Neural progenitor cell (in vitro differentiated cells): ENCODE measurements around the gene QRICH1. TPM values are rescaled to one million over a fixed set of nuclear protein-coding genes. Genes with fewer than 3 reads are reported as not detected.

ENCODE experiments used
- DNase-seq: peaks from one replicate; pipeline ENCODE4 v3.0.0-alpha.2; 2016; ENCODE audit warnings: low spot score
- H2AFZ ChIP-seq: fragments of 200-600 bp; sonication (generic); replicated peaks from 2 replicates; pipeline ENCODE4 v1.6.1; 2016; ENCODE audit warnings: antibody characterized with exemption
- H3F3A ChIP-seq: fragments of 200-600 bp; sonication (generic); 2 replicates; pipeline ENCODE4 v1.6.1; 2016; ENCODE audit warnings: antibody characterized with exemption, low read depth
- H3K27ac ChIP-seq: fragments of 200-600 bp; sonication (generic); 2 replicates; pipeline ENCODE4 v1.5.1; 2016; ENCODE audit warnings: mild to moderate bottlenecking
- H3K27me3 ChIP-seq: fragments of 200-600 bp; sonication (generic); 2 replicates; pipeline ENCODE4 v1.6.1; 2016; ENCODE audit warnings: mild to moderate bottlenecking, moderate library complexity
- H3K36me3 ChIP-seq: fragments of 200-600 bp; sonication (generic); 2 replicates; pipeline ENCODE4 v1.5.1; 2016
- H3K4me1 ChIP-seq: fragments of 200-600 bp; sonication (generic); 2 replicates; pipeline ENCODE4 v1.6.1; 2016; ENCODE audit warnings: mixed run types
- H3K4me2 ChIP-seq: fragments of 200-600 bp; sonication (generic); 2 replicates; pipeline ENCODE4 v1.6.1; 2016
- H3K4me3 ChIP-seq: fragments of 200-600 bp; sonication (generic); 2 replicates; pipeline ENCODE4 v1.5.1; 2016
- H3K79me2 ChIP-seq: fragments of 200-600 bp; sonication (generic); 2 replicates; pipeline ENCODE4 v1.6.1; 2016; ENCODE audit warnings: low read depth
- H3K9ac ChIP-seq: fragments of 200-600 bp; sonication (generic); 2 replicates; pipeline ENCODE4 v1.6.1; 2016
- H3K9me3 ChIP-seq: fragments of 200-600 bp; sonication (generic); 2 replicates; pipeline ENCODE4 v1.5.1; 2016; ENCODE audit warnings: low read depth
- H4K20me1 ChIP-seq: fragments of 200-600 bp; sonication (generic); 2 replicates; pipeline ENCODE4 v1.6.1; 2016; ENCODE audit warnings: low read depth
- H3K27ac Mint-ChIP-seq: 3 replicates; pipeline ENCODE4 v1.8.0; 2021; ENCODE audit warnings: mixed read lengths
- H3K27me3 Mint-ChIP-seq: 2 replicates; pipeline ENCODE4 v1.8.0; 2022; ENCODE audit warnings: low read depth, mild to moderate bottlenecking, inconsistent platforms, moderate library complexity, mixed read lengths; ENCODE audit not compliant: insufficient read depth
- H3K36me3 Mint-ChIP-seq: 3 replicates; pipeline ENCODE4 v1.8.0; 2021; ENCODE audit warnings: mixed read lengths
- H3K4me1 Mint-ChIP-seq: 3 replicates; pipeline ENCODE4 v1.8.0; 2021; ENCODE audit warnings: mixed read lengths
- H3K4me3 Mint-ChIP-seq: 3 replicates; pipeline ENCODE4 v1.8.0; 2021; ENCODE audit warnings: mild to moderate bottlenecking, moderate library complexity, mixed read lengths
- H3K9me3 Mint-ChIP-seq: 3 replicates; pipeline ENCODE4 v1.8.0; 2020; ENCODE audit warnings: mixed read lengths
- EZH2 ChIP-seq: fragments of 200-600 bp; sonication (generic); IDR thresholded peaks from 2 replicates; pipeline ENCODE4 v1.6.1; 2017; ENCODE audit warnings: antibody characterized with exemption, mild to moderate bottlenecking, moderate library complexity
- EZH2phosphoT487 ChIP-seq: fragments of 200-600 bp; sonication (generic); IDR thresholded peaks from 2 replicates; pipeline ENCODE4 v1.6.1; 2017; ENCODE audit warnings: antibody characterized with exemption
- total RNA-seq: library from RNA; depleted of rRNA; stranded (reverse); fragments of >200 nt; gene quantifications from 2 replicates; pipeline ENCODE4 v1.2.3, GENCODE V29; 2015; ENCODE audit warnings: low replicate concordance
- TF ChIP-seq, protein P1 (sequence below): fragments of 200-600 bp; sonication (generic); IDR thresholded peaks from 2 replicates; pipeline ENCODE4 v1.5.1; 2017; ENCODE audit warnings: antibody characterized with exemption, mild to moderate bottlenecking

The QRICH1 gene
- total RNA-seq, 1 donor from 2014 or later, result 167 TPM

DNA sequence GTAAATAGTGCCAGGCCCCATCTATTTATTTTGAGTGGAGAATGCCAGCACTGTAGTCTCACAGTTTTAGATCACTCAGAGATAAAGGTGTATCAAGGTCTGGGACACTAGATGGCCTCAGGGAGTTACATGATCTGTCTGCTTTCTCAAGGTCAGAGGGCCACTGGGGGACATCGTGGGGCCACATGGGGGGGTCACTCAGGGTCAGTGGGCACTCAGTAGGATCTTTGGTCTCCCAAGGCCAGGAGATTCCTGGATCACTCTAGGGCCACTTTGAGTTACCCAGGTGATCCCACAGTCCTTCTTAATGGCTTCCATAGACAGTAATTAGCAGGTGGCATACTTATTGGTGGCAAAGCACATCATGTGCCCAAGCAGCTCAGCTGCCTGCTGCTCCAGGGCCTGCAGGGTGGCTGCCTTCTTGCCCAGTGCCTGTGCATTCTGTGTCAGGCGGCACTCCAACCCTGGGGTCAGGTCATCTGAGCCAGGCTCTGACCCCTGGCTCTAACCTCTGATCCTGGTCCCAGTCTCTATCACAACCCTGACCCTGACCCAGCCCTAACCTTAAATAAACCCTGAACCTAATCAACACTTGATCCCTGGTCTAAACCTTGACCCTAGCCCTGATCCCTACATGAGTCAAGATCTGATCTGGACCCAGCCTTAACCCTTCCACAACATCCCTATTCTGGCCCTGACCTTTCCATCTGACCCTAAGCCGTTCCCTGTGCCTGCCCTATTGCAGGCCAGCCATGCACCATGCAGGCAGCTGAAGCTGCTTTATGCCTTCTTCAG is 40.8 kb upstream of the QRICH1 start:
- Histone ChIP-seq H3K27me3 (peaks cover 4% of the 10 kb centered on the region), H3K9ac (no peak overlapping the region), H4K20me1 (no peaks in the 10 kb centered on the region), H3K4me2 (peak overlapping the region; percentile 87), H3K9me3 (no peaks in the 10 kb centered on the region), H3K36me3 (no peaks in the 10 kb centered on the region), H2AFZ (no peak overlapping the region), H3K4me3 (no peak overlapping the region), H3K4me1 (peaks cover 4% of the 10 kb centered on the region), H3K27ac (no peak overlapping the region), H3F3A (peaks cover 10% of the 10 kb centered on the region), H3K79me2 (peaks cover 11% of the 10 kb centered on the region)
- Mint-ChIP-seq H3K9me3 (no peaks in the 10 kb centered on the region), H3K4me3 (peak overlapping the region; percentile 35), H3K36me3 (no peaks in the 10 kb centered on the region), H3K27me3 (peaks cover 3% of the 10 kb centered on the region), H3K27ac (peak overlapping the region; percentile 29), H3K4me1 (peaks cover 34% of the 10 kb centered on the region)
- DNase-seq, result no peak
- TF ChIP-seq EZH2 (no peak), EZH2phosphoT487 (no peak)
- TF ChIP-seq, protein P1, sequence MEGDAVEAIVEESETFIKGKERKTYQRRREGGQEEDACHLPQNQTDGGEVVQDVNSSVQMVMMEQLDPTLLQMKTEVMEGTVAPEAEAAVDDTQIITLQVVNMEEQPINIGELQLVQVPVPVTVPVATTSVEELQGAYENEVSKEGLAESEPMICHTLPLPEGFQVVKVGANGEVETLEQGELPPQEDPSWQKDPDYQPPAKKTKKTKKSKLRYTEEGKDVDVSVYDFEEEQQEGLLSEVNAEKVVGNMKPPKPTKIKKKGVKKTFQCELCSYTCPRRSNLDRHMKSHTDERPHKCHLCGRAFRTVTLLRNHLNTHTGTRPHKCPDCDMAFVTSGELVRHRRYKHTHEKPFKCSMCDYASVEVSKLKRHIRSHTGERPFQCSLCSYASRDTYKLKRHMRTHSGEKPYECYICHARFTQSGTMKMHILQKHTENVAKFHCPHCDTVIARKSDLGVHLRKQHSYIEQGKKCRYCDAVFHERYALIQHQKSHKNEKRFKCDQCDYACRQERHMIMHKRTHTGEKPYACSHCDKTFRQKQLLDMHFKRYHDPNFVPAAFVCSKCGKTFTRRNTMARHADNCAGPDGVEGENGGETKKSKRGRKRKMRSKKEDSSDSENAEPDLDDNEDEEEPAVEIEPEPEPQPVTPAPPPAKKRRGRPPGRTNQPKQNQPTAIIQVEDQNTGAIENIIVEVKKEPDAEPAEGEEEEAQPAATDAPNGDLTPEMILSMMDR, result no peak

DNA sequence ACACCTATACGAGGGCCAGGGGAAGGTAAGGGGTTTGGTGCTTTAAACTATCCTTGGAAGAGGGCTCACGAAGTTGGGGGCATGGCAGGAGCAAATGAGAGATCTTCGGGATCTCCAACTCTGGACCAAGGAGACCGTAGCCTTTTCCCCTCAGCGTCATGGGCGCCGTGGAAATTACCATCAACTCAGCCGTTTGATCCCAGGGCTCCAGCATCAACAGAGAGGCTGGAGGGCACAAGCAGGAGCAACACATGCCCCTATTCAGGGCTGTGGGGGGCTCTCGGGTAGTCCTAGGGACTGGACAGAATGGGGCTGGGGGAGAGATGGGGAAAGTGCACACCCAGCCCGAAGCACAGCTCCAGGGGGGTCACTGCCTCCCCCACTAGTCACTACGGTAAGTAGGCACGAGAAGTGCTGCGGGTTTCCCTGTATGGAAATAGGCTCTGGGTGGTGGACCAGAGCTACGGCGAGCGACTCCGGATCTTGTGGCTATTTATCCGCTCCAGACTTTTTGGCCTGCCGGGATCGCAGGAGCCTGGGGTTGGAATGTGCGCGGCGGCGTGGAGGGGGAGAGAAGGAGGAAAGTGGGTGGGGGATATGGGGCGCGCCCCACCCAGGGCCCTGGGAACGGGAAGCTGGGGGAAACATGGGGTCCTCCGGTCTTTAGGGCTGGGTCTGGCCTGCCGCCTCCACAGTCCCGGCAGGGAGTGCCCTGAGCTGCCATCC is 39.5 kb upstream of the QRICH1 start:
- TF ChIP-seq EZH2 (no peak), EZH2phosphoT487 (no peak)
- TF ChIP-seq, protein P1, result no peak
- H3K27ac Mint-ChIP-seq, result peak overlapping the region; percentile 98
- peaks cover 4% of the 10 kb centered on the region for H3K4me1 ChIP-seq
- no peaks in the 10 kb centered on the region for H3K36me3 ChIP-seq
- peak overlapping the region; percentile 94 for H3K4me3 Mint-ChIP-seq
- H3K9me3 ChIP-seq, result no peaks in the 10 kb centered on the region
- peaks cover 3% of the 10 kb centered on the region for H3K27me3 Mint-ChIP-seq
- H3K4me1 Mint-ChIP-seq, result peaks cover 34% of the 10 kb centered on the region
- H3K9me3 Mint-ChIP-seq, result no peaks in the 10 kb centered on the region
- H3K79me2 ChIP-seq, result peaks cover 11% of the 10 kb centered on the region
- H3F3A ChIP-seq, result peaks cover 10% of the 10 kb centered on the region
- peaks cover 4% of the 10 kb centered on the region for H3K27me3 ChIP-seq
- H3K27ac ChIP-seq, result no peak overlapping the region
- H4K20me1 ChIP-seq, result no peaks in the 10 kb centered on the region
- peak overlapping the region; percentile 92 for H2AFZ ChIP-seq
- DNase-seq, result peak; percentile 93
- H3K4me2 ChIP-seq, result peak overlapping the region; percentile 87
- peak overlapping the region; percentile 34 for H3K9ac ChIP-seq
- peaks cover 5% of the 10 kb centered on the region for H3K36me3 Mint-ChIP-seq
- peak overlapping the region; percentile 68 for H3K4me3 ChIP-seq

DNA sequence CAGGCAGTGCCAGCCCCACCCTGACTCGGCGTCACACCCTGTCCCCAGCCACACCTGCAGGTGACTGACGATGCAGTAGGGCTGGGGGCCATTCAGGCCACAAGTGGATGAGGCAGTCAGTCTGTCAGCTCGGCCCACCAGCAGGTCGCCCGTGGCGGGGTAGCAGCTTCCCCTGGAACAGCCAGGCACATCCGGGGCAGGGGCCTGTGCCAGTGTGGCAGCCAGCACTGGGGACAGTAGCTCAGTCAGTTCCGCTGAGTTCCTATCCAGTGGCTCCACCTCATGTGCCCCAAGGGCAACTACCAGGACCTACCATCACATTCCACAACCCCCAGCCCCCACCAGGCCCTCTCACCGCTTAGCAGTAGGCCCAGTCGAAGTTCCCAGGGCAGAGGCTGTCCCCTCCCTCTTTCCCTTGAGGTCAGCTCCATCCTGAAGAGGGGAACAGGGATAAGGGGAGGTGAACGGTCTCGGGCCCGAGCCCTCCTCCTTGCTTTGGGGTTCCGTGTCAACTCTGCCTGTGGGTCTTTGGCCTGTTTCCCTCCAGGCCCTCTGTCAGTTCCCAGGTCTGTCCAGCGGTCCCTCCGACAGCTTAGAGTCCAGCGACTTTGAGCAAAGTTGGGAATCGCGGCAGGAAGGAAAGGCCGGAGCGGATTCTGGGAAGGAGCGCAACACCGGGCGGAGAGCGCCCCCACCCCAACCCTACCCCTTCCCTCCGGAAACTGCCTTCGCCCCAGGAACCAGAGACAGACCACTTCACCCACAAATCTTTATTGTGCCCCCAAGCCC is 38.8 kb upstream of the QRICH1 start, which contains the start of gene LAMB2:
Gene LAMB2, minus strand, starts transcription at position 614 of the 789 bp plus-strand sequence. Its CDS starts 183 bp downstream, at position 431.
- Histone ChIP-seq H3K27ac (peak within 1 kb of the TSS; percentile 79), H3K9me3 (no peaks in the 10 kb centered on the region), H3K4me3 (peak within 1 kb of the TSS; percentile 68), H3K36me3 (no peaks in the 10 kb centered on the region), H3K4me2 (peak within 1 kb of the TSS; percentile 87), H3K9ac (peak within 1 kb of the TSS; percentile 37), H4K20me1 (no peaks in the 10 kb centered on the region), H3F3A (peaks cover 10% of the 10 kb centered on the region), H2AFZ (peak within 1 kb of the TSS; percentile 92), H3K79me2 (peaks cover 11% of the 10 kb centered on the region), H3K4me1 (peaks cover 4% of the 10 kb centered on the region), H3K27me3 (no peaks in the 10 kb centered on the region)
- TF ChIP-seq EZH2 (no peak), EZH2phosphoT487 (no peak)
- TF ChIP-seq, protein P1, result peak; percentile 36
- Mint-ChIP-seq H3K27me3 (peaks cover 3% of the 10 kb centered on the region), H3K4me1 (peaks cover 34% of the 10 kb centered on the region), H3K4me3 (peak within 1 kb of the TSS; percentile 94), H3K9me3 (no peaks in the 10 kb centered on the region), H3K27ac (peak within 1 kb of the TSS; percentile 98), H3K36me3 (peaks cover 5% of the 10 kb centered on the region)
- peak; percentile 89 for DNase-seq
